B cell (primary cell): Measurements from ENCODE around the gene C4orf17. TPM values are rescaled to one million over a fixed set of nuclear protein-coding genes. Genes with fewer than 3 reads are reported as not detected.
"Not testable (repeated sequence)": the region's sequence is repeated elsewhere in the genome, so short reads cannot be mapped to it uniquely, and the experiment has no call there.

Source experiments
- ATAC-seq: fragments of 200-7000 bp; cut with Tn5 transposase; one replicate; pipeline ENCODE4 v1.10.0; 2021; ENCODE audit warnings: low read depth, mild to moderate bottlenecking, moderate number of reproducible peaks, moderate library complexity
- CTCF ChIA-PET: fragments of 350-600 bp; sonication (Branson Sonifier 250); formaldehyde crosslinking; loops from one replicate; lab custom pipeline; 2021; ENCODE audit warnings: antibody characterized with exemption, inconsistent platforms; lab: Charles Lee
- POLR2A ChIA-PET: fragments of 350-600 bp; sonication (Branson Sonifier 250); formaldehyde crosslinking; loops from one replicate; lab custom pipeline; 2021; ENCODE audit warnings: antibody characterized with exemption; lab: Charles Lee
- DNase-seq: peaks from one replicate; pipeline ENCODE4 v3.0.0; 2013
- H2AFZ ChIP-seq: 2 replicates; pipeline ENCODE4 v1.6.1; 2012; ENCODE audit warnings: mild to moderate bottlenecking, low read depth, low read length; ENCODE audit not compliant: insufficient read depth, poor library complexity, severe bottlenecking
- H3K27ac ChIP-seq, 2 donors: 1 replicate in 1 of 2; 2 replicates in 1 of 2; pipeline ENCODE4 v1.5.1; 2012 to 2013; ENCODE audit warnings: low read length in 2 of 2, mild to moderate bottlenecking in 2 of 2, moderate library complexity in 1 of 2
- H3K27me3 ChIP-seq, 4 experiments: fragments of 200-600 bp in 1 of 4; sonication (generic) in 1 of 4; replicated peaks in 1 of 4; 1 replicate in 2 of 4; 2 replicates in 2 of 4; pipeline versions ENCODE4 v1.6.1 to v1.7.0; 2013 to 2016; ENCODE audit warnings: low read length in 3 of 4, mild to moderate bottlenecking in 2 of 4, mixed read lengths in 1 of 4, moderate library complexity in 1 of 4; ENCODE audit not compliant: insufficient read depth in 4 of 4, control insufficient read depth in 3 of 4; ENCODE audit errors: control extremely low read depth in 1 of 4
- H3K36me3 ChIP-seq, 2 experiments: replicated peaks in 1 of 2; 1 replicate in 1 of 2; 2 replicates in 1 of 2; pipeline versions ENCODE4 v1.6.1 to v1.7.1; 2013; ENCODE audit warnings: low read length in 1 of 2; ENCODE audit not compliant: insufficient read depth in 2 of 2, control insufficient read depth in 1 of 2; ENCODE audit errors: control extremely low read depth in 1 of 2, extremely low read depth in 1 of 2
- H3K4me1 ChIP-seq, 2 donors: fragments of 200-600 bp in 1 of 2; sonication (generic) in 1 of 2; 1 replicate in 1 of 2; 2 replicates in 1 of 2; pipeline versions ENCODE4 v1.5.1 to v1.6.1; 2013 to 2017; ENCODE audit warnings: low read length in 2 of 2; ENCODE audit not compliant: control insufficient read depth in 2 of 2, insufficient read depth in 2 of 2
- H3K4me2 ChIP-seq: replicated peaks from 2 replicates; pipeline ENCODE3; 2012; ENCODE audit warnings: mild to moderate bottlenecking, low read depth, low read length; ENCODE audit not compliant: poor library complexity, severe bottlenecking
- H3K4me3 ChIP-seq, 5 experiments: fragments of 200-600 bp in 1 of 5; sonication (generic) in 1 of 5; 1 replicate in 3 of 5; 2 replicates in 2 of 5; pipeline versions ENCODE4 v1.5.1 to v1.7.0; 2011 to 2016; ENCODE audit warnings: low read length in 4 of 5, mild to moderate bottlenecking in 4 of 5, low read depth in 2 of 5, control low read depth in 1 of 5, moderate library complexity in 1 of 5; ENCODE audit not compliant: insufficient read depth in 1 of 5; ENCODE audit errors: control extremely low read depth in 1 of 5, extremely low read depth in 1 of 5
- H3K79me2 ChIP-seq: fragments of 200-600 bp; sonication (generic); one replicate; pipeline ENCODE4 v1.6.0; 2016; ENCODE audit warnings: low read length; ENCODE audit not compliant: control insufficient read depth, insufficient read depth
- H3K9ac ChIP-seq: fragments of 200-600 bp; sonication (generic); 2 replicates; pipeline ENCODE4 v1.6.1; 2017; ENCODE audit warnings: mild to moderate bottlenecking, low read length, moderate library complexity
- H3K9me3 ChIP-seq, 3 donors: one replicate each; pipeline versions ENCODE4 v1.6.1 to v1.7.1; 2013; ENCODE audit warnings: low read length in 2 of 3; ENCODE audit not compliant: control insufficient read depth in 2 of 3, insufficient read depth in 1 of 3; ENCODE audit errors: control extremely low read depth in 1 of 3
- H4K20me1 ChIP-seq: 2 replicates; pipeline ENCODE4 v1.6.0; 2012; ENCODE audit warnings: mild to moderate bottlenecking, low read length; ENCODE audit not compliant: insufficient read depth, control insufficient read depth, poor library complexity, severe bottlenecking
- H3K27ac Mint-ChIP-seq: one replicate; pipeline ENCODE4 v1.8.0; 2021; ENCODE audit warnings: mixed read lengths
- H3K27me3 Mint-ChIP-seq: one replicate; pipeline ENCODE4 v1.8.0; 2021; ENCODE audit warnings: mixed read lengths
- H3K4me1 Mint-ChIP-seq: one replicate; pipeline ENCODE4 v1.8.0; 2021; ENCODE audit warnings: mixed read lengths
- H3K4me3 Mint-ChIP-seq: one replicate; pipeline ENCODE4 v1.8.0; 2021; ENCODE audit warnings: mixed read lengths
- H3K9me3 Mint-ChIP-seq: one replicate; pipeline ENCODE4 v1.8.0; 2022; ENCODE audit warnings: mixed read lengths; ENCODE audit not compliant: insufficient read depth
- CTCF ChIP-seq: fragments of 200-600 bp; IDR thresholded peaks from one replicate; pipeline ENCODE4 v1.8.0; 2022; ENCODE audit warnings: antibody characterized with exemption, mild to moderate bottlenecking
- EZH2 ChIP-seq: IDR thresholded peaks from 2 replicates; pipeline ENCODE4 v1.6.1; 2012; ENCODE audit warnings: borderline replicate concordance, low read depth, mild to moderate bottlenecking, moderate library complexity, low read length; ENCODE audit not compliant: insufficient read depth, poor library complexity, severe bottlenecking
- WGBS: methylation state at CpG from one replicate; pipeline ENCODE4 v1.1.5; 2013; ENCODE audit warnings: missing lambda C conversion rate; ENCODE audit not compliant: insufficient coverage; 5-methylcytosine and 5-hydroxymethylcytosine counted together
- intact Hi-C: fragments of 100-400 bp; cut with micrococcal nuclease; formaldehyde crosslinking; loops from one replicate; pipeline ENCODE4 v1.10.0; 2022
- polyA plus RNA-seq: library from polyadenylated mRNA; depleted of rRNA; stranded (reverse); fragments of >200 nt; gene quantifications from 2 replicates; pipeline ENCODE4 v1.2.3, GENCODE V29; 2012
- total RNA-seq, 2 donors: library from RNA; stranded (reverse); fragments of 120-200 nt in 1 of 2; gene quantifications; 1 replicate in 1 of 2; 2 replicates in 1 of 2; pipeline versions ENCODE4 v1.2.3 to v1.2.4, GENCODE V29; 2013 to 2022

C4orf17 gene
- total and polyA plus RNA-seq, 2 donors (not counting 1 experiment from before 2014, with no cell fraction given): not detected

- Histone ChIP-seq H2AFZ (no peak overlapping the region), H3K4me3 (no peak overlapping the region), H3K27ac (no peak overlapping the region), H3K4me1 (no peaks in the 10 kb centered on the region), H3K9ac (no peak overlapping the region), H4K20me1 (no peaks in the 10 kb centered on the region), H3K9me3 (no peaks in the 10 kb centered on the region), H3K36me3 (no peaks in the 10 kb centered on the region), H3K27me3 (peaks cover 0 to 22% (median 0%) of the 10 kb centered on the region in 4 experiments), H3K4me2 (no peak overlapping the region), H3K79me2 (no peaks in the 10 kb centered on the region)
- ATAC-seq (no peak), DNase-seq (no peak)
- POLR2A ChIA-PET: no interaction called here
- H3K27ac Mint-ChIP-seq: no peak overlapping the region
- intact Hi-C loops: no loop called here
- no peaks in the 10 kb centered on the region for H3K4me1 Mint-ChIP-seq
- no peak overlapping the region for H3K4me3 Mint-ChIP-seq
- no peaks in the 10 kb centered on the region for H3K9me3 Mint-ChIP-seq
- CTCF ChIA-PET: no interaction called here
- no peak for TF ChIP-seq CTCF
- peaks cover 34% of the 10 kb centered on the region for H3K27me3 Mint-ChIP-seq
Observed at GRCh38 chr4:99529228-99529627, 18.4 kb downstream of the C4orf17 start.

DNA sequence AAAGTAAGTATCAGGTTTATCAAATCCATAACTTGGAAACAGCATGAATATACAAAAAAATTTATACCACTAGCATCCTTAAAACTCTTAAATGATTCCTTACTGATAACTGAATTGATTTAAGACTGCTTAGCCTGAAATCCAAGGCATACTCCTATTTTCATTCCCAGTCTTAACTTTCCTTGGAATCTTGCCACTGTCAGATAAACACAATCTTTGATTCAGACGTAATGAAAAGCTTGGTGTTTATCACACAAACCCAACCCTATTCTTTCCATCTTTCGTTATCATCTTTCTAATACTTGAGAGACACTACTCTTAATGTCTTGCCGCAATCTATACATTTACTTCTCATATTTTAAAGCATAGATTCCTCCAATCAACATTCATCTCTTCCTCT, 19.1 kb downstream of the C4orf17 start:
- Mint-ChIP-seq H3K4me1 (no peaks in the 10 kb centered on the region), H3K27me3 (peaks cover 34% of the 10 kb centered on the region), H3K9me3 (no peaks in the 10 kb centered on the region), H3K4me3 (no peak overlapping the region), H3K27ac (no peak overlapping the region)
- CTCF ChIA-PET: no interaction called here
- Histone ChIP-seq H3K79me2 (no peaks in the 10 kb centered on the region), H3K9ac (no peak overlapping the region), H3K9me3 (no peaks in the 10 kb centered on the region), H3K36me3 (no peaks in the 10 kb centered on the region), H2AFZ (no peak overlapping the region), H3K4me2 (no peak overlapping the region), H3K27ac (no peak overlapping the region), H3K4me1 (no peaks in the 10 kb centered on the region), H3K4me3 (no peak overlapping the region), H3K27me3 (peaks cover 0 to 22% (median 0%) of the 10 kb centered on the region in 4 experiments), H4K20me1 (no peaks in the 10 kb centered on the region)
- intact Hi-C loops: no loop called here
- POLR2A ChIA-PET: no interaction called here
- TF ChIP-seq EZH2 (no peak), CTCF (no peak)
- ATAC-seq: no peak
- WGBS: 100% methylated on average over 1 of the region's 3 CpGs
- DNase-seq: no peak

GRCh38 chr4:99534699-99535098, 23.9 kb downstream of the C4orf17 start:
- POLR2A ChIA-PET, H3K4me2 ChIP-seq, DNase-seq, H3K27ac ChIP-seq, H3K9me3 ChIP-seq, H3K4me3 ChIP-seq, H3K4me1 ChIP-seq, H3K9me3 Mint-ChIP-seq, ATAC-seq, H3K27ac Mint-ChIP-seq, intact Hi-C loops, H3K79me2 ChIP-seq, H3K9ac ChIP-seq, CTCF ChIA-PET, H3K4me1 Mint-ChIP-seq, H3K4me3 Mint-ChIP-seq, H4K20me1 ChIP-seq, H2AFZ ChIP-seq, H3K36me3 ChIP-seq: not testable (repeated sequence)
- 100% methylated on average over 3 of the region's 3 CpGs for WGBS
- H3K27me3 Mint-ChIP-seq: peaks cover 44% of the 10 kb centered on the region
- H3K27me3 ChIP-seq: peaks cover 0 to 12% (median 0%) of the 10 kb centered on the region in 4 experiments
